ENCODE results near the gene RHBDD3.

RHBDD3 gene

DNA sequence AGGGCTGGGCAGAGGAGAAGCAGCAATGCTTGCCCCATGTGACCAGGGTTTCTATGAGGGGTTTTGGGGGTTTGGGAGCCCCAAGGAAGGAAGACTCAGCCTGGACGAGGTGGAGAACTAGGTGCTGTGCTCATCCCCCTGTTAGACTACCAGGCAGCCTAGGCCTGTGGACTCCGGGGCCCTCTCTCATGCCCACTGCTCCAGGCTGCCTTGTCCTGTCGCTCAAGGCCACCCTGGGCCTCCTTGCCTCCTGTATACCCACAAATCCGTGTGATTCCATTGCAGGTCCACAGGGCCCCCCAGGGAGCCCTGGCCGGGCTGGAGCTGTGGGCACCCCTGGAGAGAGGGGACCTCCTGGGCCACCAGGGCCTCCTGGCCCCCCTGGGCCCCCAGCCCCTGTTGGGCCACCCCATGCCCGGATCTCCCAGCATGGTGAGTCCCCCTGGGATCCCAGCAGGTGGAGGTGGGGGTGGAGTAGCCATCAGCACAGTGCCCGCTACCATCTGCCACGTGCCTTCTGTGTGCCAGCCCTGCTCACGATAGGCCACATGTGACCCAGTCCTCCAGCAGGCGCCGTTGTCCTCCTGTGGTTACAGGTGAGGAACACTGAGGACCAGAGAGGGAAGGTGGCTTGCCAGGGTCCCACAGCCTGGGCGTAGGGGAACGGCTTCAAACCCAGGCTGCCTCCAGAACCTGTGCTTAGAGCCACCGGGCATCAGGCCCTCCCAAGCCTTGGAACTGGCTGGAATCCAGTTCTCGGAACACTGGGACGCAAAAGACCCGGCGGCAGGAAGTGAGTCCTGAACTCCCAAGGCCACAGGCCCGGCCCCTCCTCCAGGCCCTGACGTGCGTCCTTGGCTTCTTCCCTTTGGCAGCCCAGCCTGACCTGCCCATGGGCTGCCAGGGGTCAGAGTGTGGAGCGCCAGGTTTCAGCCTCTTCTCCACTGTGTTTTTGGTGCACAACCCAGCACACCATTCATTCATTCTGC is 35.5 kb downstream of the RHBDD3 start:
- in situ Hi-C loops (cut with MboI; ENCODE audit: low pct_unique_long_range_greater_than_20kb, low sequenced_read_pairs, unreplicated experiment): loop anchor here (25.0 kb wide), 1 partner anchor 195 kb away; no protein-coding TSS in a partner anchor
- no peak for DNase-seq (ENCODE audit: low spot score)
- TF ChIP-seq, protein P1, sequence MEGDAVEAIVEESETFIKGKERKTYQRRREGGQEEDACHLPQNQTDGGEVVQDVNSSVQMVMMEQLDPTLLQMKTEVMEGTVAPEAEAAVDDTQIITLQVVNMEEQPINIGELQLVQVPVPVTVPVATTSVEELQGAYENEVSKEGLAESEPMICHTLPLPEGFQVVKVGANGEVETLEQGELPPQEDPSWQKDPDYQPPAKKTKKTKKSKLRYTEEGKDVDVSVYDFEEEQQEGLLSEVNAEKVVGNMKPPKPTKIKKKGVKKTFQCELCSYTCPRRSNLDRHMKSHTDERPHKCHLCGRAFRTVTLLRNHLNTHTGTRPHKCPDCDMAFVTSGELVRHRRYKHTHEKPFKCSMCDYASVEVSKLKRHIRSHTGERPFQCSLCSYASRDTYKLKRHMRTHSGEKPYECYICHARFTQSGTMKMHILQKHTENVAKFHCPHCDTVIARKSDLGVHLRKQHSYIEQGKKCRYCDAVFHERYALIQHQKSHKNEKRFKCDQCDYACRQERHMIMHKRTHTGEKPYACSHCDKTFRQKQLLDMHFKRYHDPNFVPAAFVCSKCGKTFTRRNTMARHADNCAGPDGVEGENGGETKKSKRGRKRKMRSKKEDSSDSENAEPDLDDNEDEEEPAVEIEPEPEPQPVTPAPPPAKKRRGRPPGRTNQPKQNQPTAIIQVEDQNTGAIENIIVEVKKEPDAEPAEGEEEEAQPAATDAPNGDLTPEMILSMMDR (IDR thresholded peaks at IDR 0.05; ENCODE audit: extremely low read depth, insufficient read depth, missing control alignments): no peak

DNA sequence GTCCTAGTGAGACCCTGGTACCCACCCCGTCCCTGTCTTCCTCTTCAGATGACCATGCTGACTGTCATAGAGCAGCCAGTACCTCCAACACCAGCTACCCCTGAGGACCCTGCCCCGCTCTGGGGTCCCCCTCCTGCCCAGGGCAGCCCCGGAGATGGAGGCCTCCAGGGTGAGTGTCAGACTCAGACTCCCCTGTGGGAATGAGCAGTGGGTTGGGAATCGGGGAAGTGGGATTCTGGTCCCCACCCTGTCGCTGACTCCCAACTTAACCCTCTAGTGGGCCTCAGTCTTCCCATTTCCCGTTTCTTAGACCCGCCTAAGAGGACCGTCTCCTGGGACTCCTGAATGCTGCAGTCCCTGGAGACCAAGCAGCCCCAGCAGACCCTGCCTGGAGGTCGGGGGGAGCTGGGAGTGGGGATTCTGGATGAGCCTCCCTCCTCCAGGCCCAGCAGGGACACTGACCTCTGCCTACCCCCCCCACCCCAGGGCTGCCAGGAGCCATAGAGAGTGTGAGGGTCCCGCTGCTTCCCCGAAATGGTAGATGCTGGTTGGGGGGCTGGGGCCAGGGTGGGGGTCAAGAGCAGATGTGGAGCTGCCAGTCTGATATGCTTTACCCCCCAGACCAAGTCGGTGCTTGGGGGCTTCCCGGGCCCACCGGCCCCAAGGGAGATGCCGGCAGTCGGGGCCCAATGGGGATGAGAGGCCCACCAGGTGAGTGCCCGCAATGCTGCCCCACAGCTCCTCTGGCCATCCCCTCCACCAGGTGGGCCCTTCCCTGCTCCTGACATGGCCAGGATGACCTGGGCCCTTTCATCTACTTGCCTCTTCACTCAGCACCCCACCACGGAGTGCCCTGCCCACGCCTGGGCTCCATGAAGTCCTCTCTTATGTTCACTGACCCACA is 36.6 kb downstream of the RHBDD3 start:
- in situ Hi-C loops (cut with MboI; ENCODE audit: low pct_unique_long_range_greater_than_20kb, low sequenced_read_pairs, unreplicated experiment): loop anchor here (25.0 kb wide), 1 partner anchor 194 kb away; no protein-coding TSS in a partner anchor
- DNase-seq (ENCODE audit: low spot score): no peak
- TF ChIP-seq, protein P1 (IDR thresholded peaks at IDR 0.05; ENCODE audit: extremely low read depth, insufficient read depth, missing control alignments): no peak

DNA sequence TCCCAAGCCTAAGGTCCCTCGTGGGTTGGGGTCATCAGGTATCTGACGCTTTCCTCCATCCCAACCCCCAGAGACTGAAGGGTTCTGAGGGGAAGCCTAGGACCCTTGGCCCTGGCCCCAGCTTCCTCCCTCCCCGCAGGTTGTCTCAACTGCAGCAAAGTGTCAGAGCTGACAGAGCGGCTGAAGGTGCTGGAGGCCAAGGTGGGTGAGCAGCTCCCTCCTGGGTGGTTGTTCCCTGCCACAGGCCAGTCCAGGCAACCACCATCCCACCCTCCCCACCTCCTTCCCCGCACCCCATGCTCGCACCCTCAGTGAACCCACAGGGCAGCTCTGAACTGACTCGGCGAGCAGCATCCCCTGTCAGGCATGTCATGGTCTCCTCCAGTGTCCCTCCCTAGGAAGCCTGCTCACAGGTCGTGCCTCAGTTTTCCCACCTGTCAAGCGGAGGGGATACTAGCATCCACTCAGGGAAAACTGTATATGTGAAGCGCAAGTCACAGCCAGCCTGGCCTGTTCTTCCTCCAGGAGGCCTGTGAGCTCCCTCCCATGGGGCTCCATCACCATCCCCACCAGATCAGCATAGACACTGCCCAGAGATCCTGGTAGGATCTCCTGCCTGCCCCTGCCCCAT is 41.3 kb downstream of the RHBDD3 start:
- TF ChIP-seq, protein P1 (IDR thresholded peaks at IDR 0.05; ENCODE audit: extremely low read depth, insufficient read depth, missing control alignments): no peak
- no peak for DNase-seq (ENCODE audit: low spot score)
- in situ Hi-C loops (cut with MboI; ENCODE audit: low pct_unique_long_range_greater_than_20kb, low sequenced_read_pairs, unreplicated experiment): loop anchor here (25.0 kb wide), 1 partner anchor 189 kb away; no protein-coding TSS in a partner anchor

DNA sequence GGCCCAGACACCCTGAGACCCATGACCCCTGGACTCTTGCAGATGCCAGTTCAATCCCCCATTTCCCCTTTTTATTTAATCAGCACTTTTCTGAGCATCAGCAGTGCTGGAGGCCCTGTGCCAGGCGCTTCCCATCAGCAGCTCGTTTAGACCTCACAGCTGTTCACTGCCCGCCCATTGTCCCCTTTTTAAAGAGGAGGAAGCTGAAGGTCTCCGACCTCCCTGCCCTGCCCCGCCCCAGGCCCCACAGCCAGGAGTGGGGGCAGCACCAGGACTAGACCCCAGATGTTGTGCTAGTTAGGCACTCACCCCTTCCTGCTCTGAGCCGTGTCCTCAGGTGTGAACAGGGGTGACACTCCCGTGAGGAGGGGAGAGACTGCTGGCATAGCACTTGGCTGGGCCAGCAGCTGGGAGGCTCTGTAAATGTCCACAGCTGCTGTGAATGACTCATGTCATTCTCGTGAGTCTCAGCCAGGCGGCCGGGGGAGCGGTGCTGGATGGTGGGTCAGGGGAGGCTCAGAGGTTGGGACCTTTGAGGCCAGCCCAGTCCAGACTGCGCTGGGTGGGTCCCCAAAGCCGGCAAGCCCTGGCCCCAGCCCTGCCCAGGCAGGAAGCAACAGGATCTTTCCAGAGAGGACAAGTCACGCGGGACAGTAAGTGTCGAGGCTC is 42.2 kb downstream of the RHBDD3 start:
- DNase-seq (ENCODE audit: low spot score): no peak
- TF ChIP-seq, protein P1 (IDR thresholded peaks at IDR 0.05; ENCODE audit: extremely low read depth, insufficient read depth, missing control alignments): no peak
- in situ Hi-C loops (cut with MboI; ENCODE audit: low pct_unique_long_range_greater_than_20kb, low sequenced_read_pairs, unreplicated experiment): loop anchor here (25.0 kb wide), 1 partner anchor 188 kb away; no protein-coding TSS in a partner anchor

DNA sequence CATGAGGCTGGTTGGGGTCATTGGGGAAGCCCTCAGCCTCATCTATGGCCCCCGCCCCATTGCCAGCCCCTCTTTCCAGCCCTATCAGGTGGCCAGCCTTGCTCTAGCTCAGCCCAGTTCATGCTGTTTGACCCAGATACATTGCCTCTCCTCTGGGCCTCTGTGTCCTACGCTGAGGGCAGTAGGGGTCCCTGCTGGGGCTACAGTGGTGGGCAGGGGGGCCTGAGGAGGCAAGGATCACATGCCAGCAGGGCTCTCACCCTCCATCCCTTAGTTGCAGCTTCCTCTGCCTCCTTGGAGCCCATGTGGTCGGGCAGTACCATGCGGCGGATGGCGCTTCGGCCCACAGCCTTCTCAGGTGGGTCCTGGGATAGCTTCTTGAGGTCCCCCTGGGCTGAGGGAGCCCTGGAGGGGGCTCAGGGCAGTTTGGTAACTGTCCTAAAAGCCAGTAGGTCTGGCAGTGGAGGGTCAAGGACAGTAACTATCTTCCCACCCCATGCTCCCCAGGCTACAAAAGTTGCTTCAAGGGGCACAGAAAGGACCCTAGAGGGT is 42.8 kb downstream of the RHBDD3 start:
- in situ Hi-C loops (cut with MboI; ENCODE audit: low pct_unique_long_range_greater_than_20kb, low sequenced_read_pairs, unreplicated experiment): loop anchor here (25.0 kb wide), 1 partner anchor 188 kb away; no protein-coding TSS in a partner anchor
- DNase-seq (ENCODE audit: low spot score): no peak
- TF ChIP-seq, protein P1 (IDR thresholded peaks at IDR 0.05; ENCODE audit: extremely low read depth, insufficient read depth, missing control alignments): no peak
